Superior temporal gyrus (tissue), 1 donor: ENCODE data around the gene PPP1R1C.

ENCODE experiments used
- DNase-seq: peaks from one replicate; pipeline ENCODE4 v3.0.0-alpha.2; 2016; ENCODE audit errors: extremely low spot score

The PPP1R1C gene

GRCh38 chr2:182062329-182062972 is 76.8 kb downstream of the PPP1R1C start:
- no peak for DNase-seq

- DNase-seq, result no peak
Observed at GRCh38 chr2:182064019-182064778, 78.5 kb downstream of the PPP1R1C start.

- no peak for DNase-seq
Observed at GRCh38 chr2:182066400-182067087, 80.9 kb downstream of the PPP1R1C start.

GRCh38 chr2:182067393-182067792 is 81.7 kb downstream of the PPP1R1C start:
- no peak for DNase-seq

GRCh38 chr2:182068811-182069210 is 83.2 kb downstream of the PPP1R1C start:
- no peak for DNase-seq

GRCh38 chr2:182069416-182069815 is 83.8 kb downstream of the PPP1R1C start:
- DNase-seq, result no peak

GRCh38 chr2:182069908-182070307 is 84.3 kb downstream of the PPP1R1C start:
- no peak for DNase-seq

GRCh38 chr2:182070736-182071135 is 85.1 kb downstream of the PPP1R1C start:
- DNase-seq, result no peak

GRCh38 chr2:182072861-182073260 is 87.2 kb downstream of the PPP1R1C start:
- no peak for DNase-seq

GRCh38 chr2:182073613-182074012 is 88.0 kb downstream of the PPP1R1C start:
- no peak for DNase-seq

- no peak for DNase-seq
Observed at GRCh38 chr2:182077023-182077422, 91.4 kb downstream of the PPP1R1C start.

GRCh38 chr2:182077448-182078142 is 91.9 kb downstream of the PPP1R1C start:
- peak; percentile 89 for DNase-seq

GRCh38 chr2:182078988-182079602 is 93.4 kb downstream of the PPP1R1C start:
- no peak for DNase-seq

- DNase-seq, result no peak
Observed at GRCh38 chr2:182080493-182080892, 94.8 kb downstream of the PPP1R1C start.

- no peak for DNase-seq
Observed at GRCh38 chr2:182081602-182082260, 96.1 kb downstream of the PPP1R1C start.

- DNase-seq, result no peak
Observed at GRCh38 chr2:182088681-182089320, 103.1 kb downstream of the PPP1R1C start.

- no peak for DNase-seq
Observed at GRCh38 chr2:182090486-182090885, 104.8 kb downstream of the PPP1R1C start.

- no peak for DNase-seq
Observed at GRCh38 chr2:182097571-182098164, 112.0 kb downstream of the PPP1R1C start.

GRCh38 chr2:182098648-182099047 is 113.0 kb downstream of the PPP1R1C start:
- DNase-seq, result no peak

GRCh38 chr2:182101263-182101662 is 115.6 kb downstream of the PPP1R1C start:
- no peak for DNase-seq
